ENCODE results near the gene MTERF4.

Gene MTERF4

DNA sequence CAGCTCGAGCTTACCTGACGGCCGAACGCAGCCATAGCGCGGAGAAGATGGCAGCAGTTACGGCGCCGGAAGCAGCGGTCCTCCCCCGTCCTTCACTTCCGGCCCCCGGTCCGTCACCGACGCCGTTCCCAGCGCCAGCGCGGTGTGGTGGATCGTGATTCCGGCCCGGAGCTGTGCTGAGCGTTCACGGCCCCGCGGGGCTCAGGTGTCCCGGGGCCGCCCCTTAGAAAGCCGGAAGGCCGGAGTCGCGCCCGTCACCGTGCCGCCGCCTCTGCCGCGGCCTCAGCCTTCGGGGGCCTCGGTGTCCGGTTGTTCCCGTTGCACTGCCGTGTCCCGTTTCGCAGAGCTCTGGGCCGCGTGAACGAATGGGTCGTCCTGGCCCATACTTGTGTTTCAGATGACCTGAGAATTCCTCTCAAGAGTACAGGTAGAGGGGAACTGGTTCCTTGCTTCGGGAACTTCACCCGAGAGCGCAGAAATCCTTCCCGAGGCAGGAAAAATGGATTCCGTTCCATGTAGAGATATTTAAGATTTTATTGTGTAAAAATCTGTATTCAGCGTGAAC lies at the start of gene MTERF4:
Gene MTERF4, minus strand, starts transcription at position 49 of the 565 bp plus-strand sequence. Its CDS starts 14 bp downstream, at position 35.
- DNase-seq (ENCODE audit: extremely low read depth, low read depth) = peak; percentile 42
- no peak for TF ChIP-seq CTCF (IDR thresholded peaks at IDR 0.05; ENCODE audit: low read depth, low read length)

DNA sequence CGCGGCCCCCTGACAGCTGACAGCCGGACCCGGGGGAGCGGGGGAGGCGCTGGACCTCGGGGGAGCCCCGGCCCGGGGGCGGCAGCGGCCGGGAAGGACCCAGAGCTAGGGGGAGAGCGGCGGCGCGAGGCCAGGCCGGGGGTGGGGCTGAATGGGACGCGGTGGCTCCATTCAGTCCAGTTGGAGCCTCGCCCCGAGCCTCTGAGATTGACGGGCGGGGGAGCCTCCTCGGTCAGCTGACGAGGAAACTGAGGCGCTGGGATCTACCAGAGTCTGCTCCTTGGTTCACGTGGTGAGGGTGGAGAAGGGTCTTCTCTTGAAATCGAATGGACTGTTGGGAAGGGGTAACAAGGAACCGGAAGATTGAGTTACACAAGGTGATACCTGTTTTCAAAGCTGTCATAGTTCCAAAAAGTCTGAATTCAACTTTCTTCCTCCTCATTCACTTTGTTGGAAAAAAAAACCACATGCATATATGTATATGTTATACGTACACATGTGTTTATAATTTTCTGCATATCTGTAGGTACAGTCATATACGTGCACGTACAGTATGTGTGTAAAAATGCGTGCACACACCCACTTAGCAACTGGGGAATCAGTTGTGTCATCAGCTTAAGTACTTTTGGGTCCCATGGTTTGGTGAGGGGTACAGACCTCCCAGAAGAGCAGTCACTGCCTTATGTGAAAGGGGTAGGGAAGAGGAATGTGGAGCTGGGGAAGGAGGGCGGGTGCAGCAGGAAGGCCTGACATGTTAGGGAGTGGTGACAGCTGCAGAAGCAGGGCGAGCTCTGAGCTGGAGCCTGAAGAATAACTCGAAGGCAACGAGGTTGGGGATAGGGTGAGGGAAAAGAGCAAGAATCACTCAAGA lies 48.8 kb upstream of the MTERF4 start:
- no peak for DNase-seq (ENCODE audit: extremely low read depth, low read depth)
- TF ChIP-seq CTCF (IDR thresholded peaks at IDR 0.05; ENCODE audit: low read depth, low read length) = no peak

GRCh38 chr2:241149925-241150659 lies 48.0 kb upstream of the MTERF4 start, which contains the start of gene PPP1R7:
TSS of gene PPP1R7 (plus strand) at chr2:241150467. CDS start at chr2:241150496, 29 bp downstream.
- TF ChIP-seq CTCF (IDR thresholded peaks at IDR 0.05; ENCODE audit: low read depth, low read length) = no peak
- peak; percentile 77 for DNase-seq (ENCODE audit: extremely low read depth, low read depth)

DNA sequence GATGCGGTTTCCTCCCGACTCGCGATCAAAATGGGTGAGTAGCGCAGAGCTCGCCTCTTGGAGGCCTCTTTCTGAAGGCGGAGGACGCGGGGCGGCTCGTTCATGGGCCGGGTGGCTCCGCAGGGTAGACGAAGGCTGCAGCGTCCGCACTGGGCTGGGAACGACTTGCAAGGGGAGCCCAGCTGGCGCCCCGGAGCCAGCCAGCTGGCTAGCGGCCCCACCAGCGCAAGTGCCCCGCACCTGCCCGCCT lies 47.5 kb upstream of the MTERF4 start:
- no peak for TF ChIP-seq CTCF (IDR thresholded peaks at IDR 0.05; ENCODE audit: low read depth, low read length)
- DNase-seq (ENCODE audit: extremely low read depth, low read depth) = no peak

- peak; percentile 69 for DNase-seq (ENCODE audit: extremely low read depth, low read depth)
- TF ChIP-seq CTCF (IDR thresholded peaks at IDR 0.05; ENCODE audit: low read depth, low read length) = no peak
Measured at GRCh38 chr2:241148891-241149674, 47.0 kb upstream of the MTERF4 start, which contains the start of gene PASK. TSS of gene PASK (minus strand) at chr2:241149472. CDS start at chr2:241143032, 6,440 bp downstream.

- DNase-seq (ENCODE audit: extremely low read depth, low read depth) = no peak
- no peak for TF ChIP-seq CTCF (IDR thresholded peaks at IDR 0.05; ENCODE audit: low read depth, low read length)
Measured at GRCh38 chr2:241148239-241148638, 46.2 kb upstream of the MTERF4 start.

All from AG09319 (cell line).